Subcutaneous adipose tissue (tissue), 4 donors: ENCODE measurements around the gene EIF5A2. TPM values are rescaled to one million over a fixed set of nuclear protein-coding genes. Genes with fewer than 3 reads are reported as not detected.

ENCODE experiments used
- CTCF ChIP-seq: fragments of 450-650 bp; IDR thresholded peaks from one replicate; pipeline ENCODE4 v1.5.1; 2016; ENCODE audit warnings: low read depth, mild to moderate bottlenecking, control low read depth, antibody characterized with exemption, moderate library complexity
- total RNA-seq, 4 donors: library from RNA; depleted of rRNA; stranded (reverse); fragments of >200 nt; gene quantifications; one replicate each; pipeline ENCODE4 v1.1.0, GENCODE V29; 2016

Gene EIF5A2
- total RNA-seq: 1 to 10 TPM; 3.7 to 7.7 (median 4.0) TPM

- no peak for TF ChIP-seq CTCF
Observed at GRCh38 chr3:170908235-170909116, at the start of gene EIF5A2. EIF5A2 (minus strand) TSS chr3:170908637; CDS start chr3:170907806, 831 bp downstream.

GRCh38 chr3:170956647-170957046, 48.2 kb upstream of the EIF5A2 start:
- TF ChIP-seq CTCF: no peak

- no peak for TF ChIP-seq CTCF
Observed at GRCh38 chr3:170953736-170954135, 45.3 kb upstream of the EIF5A2 start.

- no peak for TF ChIP-seq CTCF
Observed at GRCh38 chr3:170953229-170953628, 44.8 kb upstream of the EIF5A2 start.

- TF ChIP-seq CTCF: no peak
Observed at GRCh38 chr3:170949211-170949610, 40.8 kb upstream of the EIF5A2 start.

- TF ChIP-seq CTCF: no peak
Observed at GRCh38 chr3:170947018-170947769, 38.8 kb upstream of the EIF5A2 start.

- no peak for TF ChIP-seq CTCF
Observed at GRCh38 chr3:170942011-170942410, 33.6 kb upstream of the EIF5A2 start.
